Pulmonary artery endothelial cell (primary cell): ENCODE measurements around the gene SPNS2. TPM values are rescaled to one million over a fixed set of nuclear protein-coding genes. Genes with fewer than 3 reads are reported as not detected.

ENCODE experiments used
- DNase-seq: peaks from one replicate; pipeline ENCODE4 v3.0.0-alpha.2; 2011; ENCODE audit warnings: low read depth, low spot score
- total RNA-seq: library from RNA; depleted of rRNA; stranded (reverse); fragments of >200 nt; gene quantifications from 2 replicates; pipeline ENCODE4 v1.2.3, GENCODE V29; 2014

SPNS2 gene
- 6.2 and 6.8 TPM in 2 replicates for total RNA-seq

- DNase-seq, result no peak
Observed at GRCh38 chr17:4498461-4499397, at the start of gene SPNS2. Gene SPNS2 (plus strand): TSS chr17:4498881. CDS start chr17:4499048, 167 bp downstream.

GRCh38 chr17:4449736-4450135 is 48.9 kb upstream of the SPNS2 start:
- DNase-seq, result no peak

GRCh38 chr17:4450710-4451316 is 47.9 kb upstream of the SPNS2 start:
- DNase-seq, result no peak

GRCh38 chr17:4453812-4454591 is 44.7 kb upstream of the SPNS2 start:
- DNase-seq, result no peak

- no peak for DNase-seq
Observed at GRCh38 chr17:4460661-4461060, 38.0 kb upstream of the SPNS2 start.

- no peak for DNase-seq
Observed at GRCh38 chr17:4463818-4464476, 34.7 kb upstream of the SPNS2 start.

GRCh38 chr17:4465786-4466185 is 32.9 kb upstream of the SPNS2 start:
- no peak for DNase-seq

- no peak for DNase-seq
Observed at GRCh38 chr17:4467287-4467686, 31.4 kb upstream of the SPNS2 start.

GRCh38 chr17:4469552-4469951 is 29.1 kb upstream of the SPNS2 start:
- DNase-seq, result no peak

GRCh38 chr17:4472286-4472685 is 26.4 kb upstream of the SPNS2 start:
- no peak for DNase-seq

GRCh38 chr17:4474093-4474492 is 24.6 kb upstream of the SPNS2 start:
- no peak for DNase-seq

GRCh38 chr17:4475001-4475400 is 23.7 kb upstream of the SPNS2 start:
- DNase-seq, result no peak

GRCh38 chr17:4475463-4475862 is 23.2 kb upstream of the SPNS2 start:
- no peak for DNase-seq

GRCh38 chr17:4476017-4476416 is 22.7 kb upstream of the SPNS2 start:
- no peak for DNase-seq

- no peak for DNase-seq
Observed at GRCh38 chr17:4476511-4477070, 22.1 kb upstream of the SPNS2 start.

GRCh38 chr17:4477255-4477791 is 21.4 kb upstream of the SPNS2 start:
- no peak for DNase-seq

GRCh38 chr17:4478318-4478830 is 20.3 kb upstream of the SPNS2 start:
- no peak for DNase-seq

- no peak for DNase-seq
Observed at GRCh38 chr17:4479340-4479981, 19.2 kb upstream of the SPNS2 start.

GRCh38 chr17:4479982-4480751 is 18.5 kb upstream of the SPNS2 start:
- DNase-seq, result no peak
